Prostate gland (tissue), 2 donors: ENCODE data around the gene TMEM39A. TPM values are rescaled to one million over a fixed set of nuclear protein-coding genes. Genes with fewer than 3 reads are reported as not detected.

Experiments used
- DNase-seq: peaks from one replicate; pipeline ENCODE4 v3.0.0-alpha.2; 2019; ENCODE audit warnings: low spot score
- H3K27ac ChIP-seq, 2 donors: fragments of 200-600 bp; sonication (generic); 2 replicates each; pipeline ENCODE4 v1.5.1; 2017 to 2019
- H3K27me3 ChIP-seq: fragments of 200-600 bp; sonication (generic); replicated peaks from 2 replicates; pipeline ENCODE4 v1.5.1; 2019; ENCODE audit not compliant: insufficient read depth
- H3K36me3 ChIP-seq, 2 donors: fragments of 200-600 bp; sonication (generic); 1 replicate in 1 of 2; 2 replicates in 1 of 2; pipeline versions ENCODE4 v1.5.1 to v1.8.1; 2017 to 2019
- H3K4me1 ChIP-seq: fragments of 200-600 bp; sonication (generic); replicated peaks from 2 replicates; pipeline ENCODE4 v1.5.1; 2019
- H3K4me3 ChIP-seq, 2 donors: fragments of 200-600 bp; sonication (generic); 2 replicates each; pipeline ENCODE4 v1.5.1; 2017 to 2019
- H3K9me3 ChIP-seq: fragments of 200-600 bp; sonication (generic); 2 replicates; pipeline ENCODE4 v1.5.1; 2017
- POLR2A ChIP-seq: fragments of 450-650 bp; IDR thresholded peaks from one replicate; pipeline ENCODE4 v1.6.1; 2016; ENCODE audit warnings: antibody characterized with exemption, mild to moderate bottlenecking
- POLR2AphosphoS5 ChIP-seq: sonication (generic); formaldehyde crosslinking; IDR thresholded peaks from one replicate; pipeline ENCODE4 v1.6.1; 2017; ENCODE audit warnings: antibody characterized with exemption
- WGBS: methylation state at CpG from one replicate; pipeline ENCODE4 v1.1.5; 2018; 5-methylcytosine and 5-hydroxymethylcytosine counted together
- intact Hi-C: fragments of 100-400 bp; cut with DNase I; formaldehyde crosslinking; loops from one replicate; pipeline ENCODE4 v1.14.2; 2022
- total RNA-seq, 2 donors: library from RNA; depleted of rRNA; stranded (reverse); fragments of >200 nt; gene quantifications; one replicate each; pipeline ENCODE4 v1.1.0, GENCODE V29; 2016
- TF ChIP-seq, protein P1 (sequence below), 4 experiments: fragments of 200-600 bp in 2 of 4; fragments of 450-650 bp in 2 of 4; sonication (generic) in 2 of 4; IDR thresholded peaks; 1 replicate in 3 of 4; 2 replicates in 1 of 4; pipeline ENCODE4 v1.5.1; 2016 to 2019; ENCODE audit warnings: antibody characterized with exemption in 4 of 4, mild to moderate bottlenecking in 2 of 4, moderate library complexity in 2 of 4

TMEM39A gene
- total RNA-seq, 2 donors from 2014 or later, result 20.6 to 72.0 TPM

DNA sequence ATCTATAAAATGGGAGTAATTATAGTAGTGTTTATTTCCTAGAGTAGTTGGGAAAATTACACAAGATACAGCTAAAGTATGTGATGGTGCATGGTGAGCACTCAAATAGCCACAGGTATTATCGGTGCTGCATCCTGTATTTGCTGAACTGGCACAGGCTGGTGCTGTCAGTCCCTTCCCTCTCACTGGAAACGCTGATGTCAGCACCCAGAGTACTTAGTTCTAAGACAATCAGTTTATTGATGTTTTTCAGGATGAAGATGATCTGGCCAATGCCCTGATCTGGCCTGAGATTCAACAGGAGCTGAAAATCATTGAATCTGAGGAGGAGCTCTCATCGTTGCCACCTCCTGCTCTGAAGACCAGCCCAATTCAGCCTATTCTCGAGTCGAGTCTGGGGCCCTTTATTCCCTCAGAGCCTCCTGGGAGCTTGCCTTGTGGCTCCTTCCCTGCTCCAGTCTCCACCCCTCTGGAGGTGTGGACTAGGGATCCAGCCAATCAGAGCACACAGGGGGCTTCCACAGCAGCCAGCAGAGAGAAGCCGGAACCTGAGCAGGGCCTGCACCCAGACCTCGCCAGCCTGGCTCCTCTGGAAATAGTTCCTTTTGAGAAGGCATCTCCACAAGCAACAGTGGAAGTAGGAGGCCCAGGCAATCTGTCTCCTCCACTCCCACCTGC, 49.7 kb downstream of the TMEM39A start:
- TF ChIP-seq, protein P1, sequence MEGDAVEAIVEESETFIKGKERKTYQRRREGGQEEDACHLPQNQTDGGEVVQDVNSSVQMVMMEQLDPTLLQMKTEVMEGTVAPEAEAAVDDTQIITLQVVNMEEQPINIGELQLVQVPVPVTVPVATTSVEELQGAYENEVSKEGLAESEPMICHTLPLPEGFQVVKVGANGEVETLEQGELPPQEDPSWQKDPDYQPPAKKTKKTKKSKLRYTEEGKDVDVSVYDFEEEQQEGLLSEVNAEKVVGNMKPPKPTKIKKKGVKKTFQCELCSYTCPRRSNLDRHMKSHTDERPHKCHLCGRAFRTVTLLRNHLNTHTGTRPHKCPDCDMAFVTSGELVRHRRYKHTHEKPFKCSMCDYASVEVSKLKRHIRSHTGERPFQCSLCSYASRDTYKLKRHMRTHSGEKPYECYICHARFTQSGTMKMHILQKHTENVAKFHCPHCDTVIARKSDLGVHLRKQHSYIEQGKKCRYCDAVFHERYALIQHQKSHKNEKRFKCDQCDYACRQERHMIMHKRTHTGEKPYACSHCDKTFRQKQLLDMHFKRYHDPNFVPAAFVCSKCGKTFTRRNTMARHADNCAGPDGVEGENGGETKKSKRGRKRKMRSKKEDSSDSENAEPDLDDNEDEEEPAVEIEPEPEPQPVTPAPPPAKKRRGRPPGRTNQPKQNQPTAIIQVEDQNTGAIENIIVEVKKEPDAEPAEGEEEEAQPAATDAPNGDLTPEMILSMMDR (IDR thresholded peaks at IDR 0.05), result no peak
- no peak for TF ChIP-seq POLR2AphosphoS5
- TF ChIP-seq POLR2A, result no peak
- H3K27me3 ChIP-seq, result no peaks in the 10 kb centered on the region
- intact Hi-C loops, result no loop called here
- DNase-seq, result no peak
- WGBS, result 75% methylated on average over 7 of the region's 7 CpGs
- H3K9me3 ChIP-seq, result no peaks in the 10 kb centered on the region
- no peaks in the 10 kb centered on the region for H3K4me1 ChIP-seq
- no peak overlapping the region for H3K4me3 ChIP-seq
- H3K27ac ChIP-seq, result no peak overlapping the region
- H3K36me3 ChIP-seq, result no peaks in the 10 kb centered on the region

DNA sequence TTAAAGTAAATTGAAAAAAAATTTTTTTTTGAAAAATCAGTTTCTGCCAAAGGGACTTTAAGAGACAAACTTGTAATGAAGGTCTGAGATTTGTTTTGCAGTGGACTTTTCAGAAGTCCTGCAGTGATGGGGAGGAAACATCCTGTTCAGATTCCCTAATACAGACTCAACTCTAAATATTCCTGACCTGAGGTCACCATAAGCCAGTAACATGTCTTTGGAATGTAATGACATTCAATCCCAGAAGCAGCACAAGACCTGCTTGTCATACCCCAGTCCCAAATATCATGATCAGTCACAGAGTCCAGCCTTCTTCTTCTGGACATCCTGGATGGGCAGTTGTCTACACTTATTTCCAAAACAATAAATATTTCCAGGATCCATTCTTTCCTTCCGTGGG, 53.6 kb downstream of the TMEM39A start:
- Histone ChIP-seq H3K4me1 (no peaks in the 10 kb centered on the region), H3K27ac (no peak overlapping the region), H3K9me3 (no peaks in the 10 kb centered on the region), H3K4me3 (no peak overlapping the region), H3K36me3 (no peaks in the 10 kb centered on the region), H3K27me3 (no peaks in the 10 kb centered on the region)
- intact Hi-C loops, result no loop called here
- DNase-seq, result no peak
- 97% methylated on average over 1 of the region's 1 CpG for WGBS
- TF ChIP-seq, protein P1 (IDR thresholded peaks at IDR 0.05), result no peak
- TF ChIP-seq POLR2A (no peak), POLR2AphosphoS5 (no peak)

DNA sequence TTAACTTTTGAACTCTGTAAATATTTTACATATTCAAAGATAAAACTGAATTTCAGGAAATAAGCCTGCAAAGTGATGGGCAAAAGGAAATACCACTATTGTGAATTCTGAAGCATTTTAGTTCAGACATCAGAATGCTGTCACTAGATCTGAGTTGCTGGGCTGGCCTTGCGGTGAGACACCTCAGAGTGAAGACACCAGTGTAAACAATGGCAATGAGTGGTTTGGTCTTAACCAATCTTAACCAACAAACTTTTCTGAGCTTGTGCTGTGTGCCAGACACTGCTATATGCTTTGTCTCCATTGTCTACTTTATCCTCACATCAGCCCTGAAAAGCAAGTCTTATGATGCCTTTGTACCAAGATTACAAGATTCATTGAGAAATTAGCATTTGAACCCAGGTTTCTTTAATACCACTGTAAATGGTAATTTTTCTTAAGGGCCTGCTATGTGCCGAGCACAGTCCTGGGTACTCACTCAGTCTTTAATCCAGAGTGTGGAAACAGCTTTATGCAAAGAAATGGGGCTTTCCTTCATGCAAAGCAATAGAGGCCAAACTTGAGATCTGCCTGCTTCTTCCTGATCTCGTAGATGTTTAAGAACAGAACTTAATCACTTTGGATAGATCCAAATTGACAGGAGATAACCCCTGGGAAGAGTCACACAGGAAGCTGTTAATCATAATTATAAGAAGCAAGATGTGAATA, 55.0 kb downstream of the TMEM39A start:
- Histone ChIP-seq H3K9me3 (no peaks in the 10 kb centered on the region), H3K4me3 (no peak overlapping the region)
- intact Hi-C loops, result no loop called here

DNA sequence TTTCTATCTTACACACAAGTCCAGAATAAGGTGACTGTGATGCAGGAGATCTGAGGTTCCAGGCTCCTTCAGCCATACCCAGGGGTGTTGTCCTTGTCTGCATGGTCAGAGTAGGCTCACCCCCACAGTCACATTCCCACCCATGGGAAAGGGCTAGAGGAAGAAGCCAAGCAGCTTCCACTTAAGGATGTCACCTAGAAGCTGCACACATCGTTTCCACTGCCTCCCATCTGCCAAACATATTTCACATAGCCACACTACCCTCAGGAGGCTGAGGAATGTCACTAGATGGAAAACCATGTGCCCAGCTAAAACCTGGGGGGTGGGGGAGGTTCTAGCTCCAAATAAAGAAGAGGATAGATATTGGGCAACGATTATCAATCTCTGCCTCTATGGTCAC, 58.1 kb downstream of the TMEM39A start:
- H3K4me1 ChIP-seq, result no peaks in the 10 kb centered on the region
- no peak overlapping the region for H3K4me3 ChIP-seq
- DNase-seq, result no peak
- intact Hi-C loops, result no loop called here
- WGBS, result 82% methylated on average over 2 of the region's 2 CpGs
- no peaks in the 10 kb centered on the region for H3K9me3 ChIP-seq
- no peaks in the 10 kb centered on the region for H3K36me3 ChIP-seq
- TF ChIP-seq, protein P1 (IDR thresholded peaks at IDR 0.05), result no peak
- no peak for TF ChIP-seq POLR2AphosphoS5
- TF ChIP-seq POLR2A, result no peak
- H3K27ac ChIP-seq, result no peak overlapping the region
- no peaks in the 10 kb centered on the region for H3K27me3 ChIP-seq

More for the DNA sequence above, 55.0 kb downstream of the TMEM39A start:
- no peak for DNase-seq
- Histone ChIP-seq H3K27me3 (no peaks in the 10 kb centered on the region), H3K4me1 (no peaks in the 10 kb centered on the region), H3K27ac (no peak overlapping the region), H3K36me3 (no peaks in the 10 kb centered on the region)
- WGBS, result 96% methylated on average over 3 of the region's 3 CpGs
- TF ChIP-seq POLR2A (no peak), POLR2AphosphoS5 (no peak)
- TF ChIP-seq, protein P1 (IDR thresholded peaks at IDR 0.05), result no peak

DNA sequence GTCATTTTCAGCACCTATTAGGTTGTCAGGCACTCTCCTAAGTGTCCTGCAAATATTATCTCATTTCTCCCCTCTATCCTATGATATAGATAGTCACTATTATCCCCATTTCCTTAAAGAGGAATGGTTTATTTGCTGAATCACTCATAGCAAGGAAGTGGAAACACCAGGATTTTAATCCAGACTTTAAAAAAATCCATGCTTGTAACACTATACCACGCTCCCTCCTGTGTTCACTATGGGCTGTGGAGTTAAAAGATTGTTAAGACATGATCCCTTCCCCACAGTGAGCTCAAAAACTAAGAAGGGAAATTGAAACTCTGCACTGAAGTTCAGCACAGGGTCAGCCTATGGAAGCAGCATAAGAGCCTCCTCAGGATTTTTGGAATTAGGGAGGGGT, 60.2 kb downstream of the TMEM39A start:
- Histone ChIP-seq H3K9me3 (no peaks in the 10 kb centered on the region), H3K4me3 (no peak overlapping the region), H3K4me1 (no peaks in the 10 kb centered on the region), H3K27me3 (no peaks in the 10 kb centered on the region), H3K36me3 (no peaks in the 10 kb centered on the region), H3K27ac (no peak overlapping the region)
- 83% methylated on average over 1 of the region's 1 CpG for WGBS
- no peak for DNase-seq
- no peak for TF ChIP-seq POLR2A
- intact Hi-C loops, result no loop called here
